A549 (cell line): Measurements from ENCODE around the gene RGS10.

ENCODE experiments used
- CHD2 ChIP-seq: fragments of 150-350 bp; IDR thresholded peaks from 2 replicates; pipeline ENCODE4 v1.6.1; 2014; ENCODE audit warnings: low read length; ENCODE audit not compliant: partially characterized antibody
- ESRRA ChIP-seq: fragments of 150-350 bp; IDR thresholded peaks from 2 replicates; pipeline ENCODE4 v1.6.1; 2014; ENCODE audit warnings: mild to moderate bottlenecking, low read length, borderline replicate concordance
- FOSL2 ChIP-seq, 2 experiments: fragments of 450-650 bp in 1 of 2; fragments of >200 bp in 1 of 2; sonication (Bioruptor Twin) in 1 of 2; formaldehyde crosslinking; IDR thresholded peaks; 2 replicates each; pipeline versions ENCODE4 v1.5.0 to v1.6.1; 2016 to 2020; ENCODE audit warnings: mild to moderate bottlenecking in 1 of 2, moderate library complexity in 1 of 2
- HEYL ChIP-seq: fragments of 250-450 bp; sonication (Bioruptor Pico); IDR thresholded peaks from 2 replicates; pipeline ENCODE4 v1.8.0; 2021; ENCODE audit warnings: mild to moderate bottlenecking, moderate library complexity
- MAFK ChIP-seq: fragments of 450-650 bp; IDR thresholded peaks from 2 replicates; pipeline ENCODE4 v1.6.1; 2014; ENCODE audit not compliant: partially characterized antibody
- MAX ChIP-seq: IDR thresholded peaks from 2 replicates; pipeline ENCODE4 v1.6.1; 2012
- POLR2A ChIP-seq: IDR thresholded peaks from 2 replicates; pipeline ENCODE4 v1.6.1; 2012; ENCODE audit warnings: mild to moderate bottlenecking, low read length
- RFX5 ChIP-seq: fragments of 450-650 bp; IDR thresholded peaks from 2 replicates; pipeline ENCODE4 v1.7.1; 2014; ENCODE audit warnings: antibody characterized with exemption, mild to moderate bottlenecking, moderate library complexity
- SREBF2 ChIP-seq: fragments of 450-650 bp; IDR thresholded peaks from 2 replicates; pipeline ENCODE4 v1.6.1; 2014; ENCODE audit warnings: mild to moderate bottlenecking, moderate library complexity
- TF ChIP-seq, protein P1 (sequence below): fragments of >200 bp; sonication (Bioruptor Twin); formaldehyde crosslinking; IDR thresholded peaks from 3 replicates; pipeline ENCODE4 v1.5.1; 2016

- TF ChIP-seq POLR2A (no peak), SREBF2 (no peak), MAFK (no peak), ESRRA (no peak), MAX (no peak), FOSL2 (IDR thresholded peaks at IDR 0.05) (no peak), FOSL2 (CRISPR knock-in tag; IDR thresholded peaks at IDR 0.05) (no peak), RFX5 (no peak), CHD2 (no peak), HEYL (no peak)
- TF ChIP-seq, protein P1, sequence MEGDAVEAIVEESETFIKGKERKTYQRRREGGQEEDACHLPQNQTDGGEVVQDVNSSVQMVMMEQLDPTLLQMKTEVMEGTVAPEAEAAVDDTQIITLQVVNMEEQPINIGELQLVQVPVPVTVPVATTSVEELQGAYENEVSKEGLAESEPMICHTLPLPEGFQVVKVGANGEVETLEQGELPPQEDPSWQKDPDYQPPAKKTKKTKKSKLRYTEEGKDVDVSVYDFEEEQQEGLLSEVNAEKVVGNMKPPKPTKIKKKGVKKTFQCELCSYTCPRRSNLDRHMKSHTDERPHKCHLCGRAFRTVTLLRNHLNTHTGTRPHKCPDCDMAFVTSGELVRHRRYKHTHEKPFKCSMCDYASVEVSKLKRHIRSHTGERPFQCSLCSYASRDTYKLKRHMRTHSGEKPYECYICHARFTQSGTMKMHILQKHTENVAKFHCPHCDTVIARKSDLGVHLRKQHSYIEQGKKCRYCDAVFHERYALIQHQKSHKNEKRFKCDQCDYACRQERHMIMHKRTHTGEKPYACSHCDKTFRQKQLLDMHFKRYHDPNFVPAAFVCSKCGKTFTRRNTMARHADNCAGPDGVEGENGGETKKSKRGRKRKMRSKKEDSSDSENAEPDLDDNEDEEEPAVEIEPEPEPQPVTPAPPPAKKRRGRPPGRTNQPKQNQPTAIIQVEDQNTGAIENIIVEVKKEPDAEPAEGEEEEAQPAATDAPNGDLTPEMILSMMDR = no peak
These were observed 1.5 kb upstream of the RGS10 start for GRCh38 chr10:119543814-119544642.
